ENCODE measurements around the gene LMO2.

DNA sequence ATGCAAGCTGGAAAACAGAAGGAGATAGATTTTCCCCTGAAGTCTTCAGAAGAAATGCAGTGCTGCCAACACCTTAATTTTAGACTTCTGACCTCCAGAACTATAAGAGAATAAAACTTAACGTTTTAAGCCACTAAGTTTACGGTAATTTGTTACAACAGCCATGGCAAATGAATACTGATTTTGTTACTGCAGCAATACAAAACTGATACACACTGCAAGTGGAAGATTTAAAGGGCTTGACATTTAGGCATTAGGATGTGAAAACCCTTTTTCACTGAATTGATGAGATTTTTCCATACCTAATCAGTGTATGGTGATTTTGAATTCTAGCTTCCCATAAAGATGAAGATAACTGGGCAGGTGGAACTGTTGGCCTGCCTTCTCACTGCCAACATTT lies 22.1 kb upstream of the LMO2 start:
- TF ChIP-seq CTCF (IDR thresholded peaks at IDR 0.05) (no peak), ZFX (IDR thresholded peaks at IDR 0.05; ENCODE audit: borderline replicate concordance) (no peak)

Measured in 22Rv1 (cell line).